SK-N-DZ (cell line): Measurements from ENCODE around the gene TANGO6.
"Not testable (repeated sequence)": the region's sequence is repeated elsewhere in the genome, so short reads cannot be mapped to it uniquely, and the experiment has no call there.

Experiments
- DNase-seq: peaks from one replicate; pipeline ENCODE4 v3.0.0-alpha.2; 2015; ENCODE audit warnings: low spot score

TANGO6 gene

DNA sequence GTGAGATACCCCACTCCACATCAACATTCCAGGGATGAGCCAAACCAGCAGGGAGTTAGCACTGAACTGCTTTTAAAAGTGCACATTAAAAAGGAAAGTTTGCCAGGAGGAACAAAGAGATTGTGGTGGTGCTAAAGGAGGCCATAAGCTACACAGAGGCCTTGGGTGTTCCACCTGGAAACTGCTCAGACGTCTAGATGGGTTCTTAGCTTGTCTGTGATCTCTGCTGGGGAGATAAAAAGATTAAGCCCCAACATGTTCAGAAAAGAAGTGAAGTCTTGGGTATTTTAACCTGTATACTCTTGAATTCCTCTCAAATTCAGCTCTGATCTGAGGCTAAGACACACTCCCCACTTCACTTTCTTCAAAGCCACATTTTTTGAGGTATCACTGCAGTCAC, 272.5 kb downstream of the TANGO6 start:
- DNase-seq, result no peak

DNA sequence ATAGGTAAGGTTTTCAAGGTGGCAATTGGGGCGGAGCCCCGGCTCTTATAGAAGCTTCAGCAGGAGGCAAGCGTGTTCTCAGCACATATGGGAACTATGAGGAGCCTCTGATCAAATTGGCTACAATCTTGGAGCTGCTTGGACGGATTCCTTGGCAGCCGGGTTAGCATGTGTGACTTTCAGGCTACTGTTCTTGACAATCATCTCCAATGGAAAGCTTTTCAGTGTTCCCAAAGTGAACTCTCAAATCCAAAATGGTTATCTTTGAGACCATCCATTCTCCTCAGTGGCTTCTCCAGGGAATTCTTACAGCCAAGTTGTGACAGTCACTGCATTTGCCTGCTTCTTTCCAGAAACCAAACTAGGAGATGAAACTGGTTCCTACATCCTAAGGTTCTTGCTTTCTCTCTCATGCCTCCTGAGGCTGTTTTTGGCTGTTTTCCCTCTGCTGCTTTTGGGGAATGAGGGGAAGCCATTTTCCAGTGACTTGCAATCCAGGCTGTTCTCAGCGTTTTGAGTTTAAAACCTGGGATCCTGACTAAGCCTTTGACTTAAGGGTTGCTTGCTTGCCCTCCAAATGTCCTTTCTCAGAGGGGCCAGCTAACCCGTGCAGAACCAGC, 273.0 kb downstream of the TANGO6 start:
- no peak for DNase-seq

DNA sequence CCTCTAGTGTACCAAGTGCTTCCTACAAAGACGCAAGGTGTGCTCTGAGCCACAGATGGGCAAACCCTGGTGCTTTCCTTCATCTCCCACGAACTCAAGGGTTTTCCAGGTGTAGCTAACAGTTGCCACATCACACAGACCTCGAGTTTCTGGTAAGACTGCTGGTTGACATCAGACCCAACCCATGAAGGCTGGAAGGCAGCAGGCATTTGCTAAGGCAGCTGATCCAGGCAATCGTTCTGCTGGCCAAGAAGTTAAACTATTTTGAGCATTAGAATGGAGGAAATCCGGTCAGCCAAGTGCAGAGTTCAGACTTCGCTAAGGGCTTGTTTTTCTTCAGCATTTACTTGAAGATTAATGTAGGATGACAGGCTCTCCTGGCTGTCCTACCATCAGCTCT, 273.6 kb downstream of the TANGO6 start:
- DNase-seq, result no peak

DNA sequence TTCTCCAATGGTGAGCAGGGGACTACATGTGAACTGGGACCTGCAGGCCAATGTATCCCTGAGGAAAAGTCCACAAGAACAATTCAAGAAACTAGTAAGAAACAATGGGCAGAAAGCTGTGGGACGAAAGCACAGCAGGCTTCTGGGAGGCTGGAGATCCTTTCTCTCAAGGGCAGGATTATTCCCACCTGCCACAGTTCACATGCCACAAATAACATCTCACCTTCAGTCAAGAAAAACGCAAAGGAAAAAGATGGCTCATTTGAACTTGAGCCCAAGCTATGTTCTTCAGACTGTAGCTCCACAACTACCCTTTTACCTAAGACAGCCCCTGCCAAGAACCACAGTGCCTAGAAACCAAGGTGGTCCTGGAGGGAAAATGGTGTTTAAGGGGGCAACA, 275.1 kb downstream of the TANGO6 start:
- DNase-seq, result no peak

DNA sequence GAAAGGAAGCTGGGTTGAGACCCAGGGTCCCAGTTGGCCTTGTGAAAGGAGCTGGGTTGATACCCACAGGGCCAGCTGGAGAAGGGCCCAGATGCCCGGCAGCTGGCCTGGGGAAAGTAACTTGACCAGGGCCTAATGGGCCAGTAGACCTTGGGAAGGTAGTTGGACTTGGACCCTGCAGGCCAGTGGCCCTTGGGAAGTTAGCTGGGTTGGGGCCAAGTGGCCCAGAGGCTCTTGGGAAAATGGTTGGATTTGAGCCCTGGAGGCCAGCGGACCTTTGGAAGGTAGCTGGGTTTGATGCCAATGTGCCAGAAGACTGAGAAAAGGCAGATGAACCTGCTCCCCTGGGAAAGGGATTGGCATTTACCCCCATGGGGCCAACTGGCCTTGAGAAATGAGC, 275.7 kb downstream of the TANGO6 start:
- DNase-seq, result no peak

DNA sequence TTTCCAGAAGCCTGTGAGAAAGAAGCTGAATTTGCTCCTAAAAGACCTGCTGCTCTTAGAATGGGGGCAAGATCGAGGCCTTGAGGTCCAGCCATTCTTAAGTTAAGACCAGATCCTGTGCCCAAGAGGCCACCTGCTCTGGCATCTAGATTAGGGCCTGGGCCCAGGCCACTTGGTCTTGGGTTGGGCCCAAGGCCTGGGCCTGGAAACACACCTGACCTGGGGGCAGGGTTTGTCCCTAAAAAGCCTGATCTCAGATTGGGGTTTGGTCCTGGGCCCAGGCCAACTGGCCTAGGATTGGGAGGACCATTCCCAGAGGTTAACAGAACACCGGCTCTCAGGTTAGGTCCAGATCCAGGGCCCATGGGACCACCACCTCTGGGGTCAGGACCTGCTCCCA, 276.2 kb downstream of the TANGO6 start:
- DNase-seq, result no peak

DNA sequence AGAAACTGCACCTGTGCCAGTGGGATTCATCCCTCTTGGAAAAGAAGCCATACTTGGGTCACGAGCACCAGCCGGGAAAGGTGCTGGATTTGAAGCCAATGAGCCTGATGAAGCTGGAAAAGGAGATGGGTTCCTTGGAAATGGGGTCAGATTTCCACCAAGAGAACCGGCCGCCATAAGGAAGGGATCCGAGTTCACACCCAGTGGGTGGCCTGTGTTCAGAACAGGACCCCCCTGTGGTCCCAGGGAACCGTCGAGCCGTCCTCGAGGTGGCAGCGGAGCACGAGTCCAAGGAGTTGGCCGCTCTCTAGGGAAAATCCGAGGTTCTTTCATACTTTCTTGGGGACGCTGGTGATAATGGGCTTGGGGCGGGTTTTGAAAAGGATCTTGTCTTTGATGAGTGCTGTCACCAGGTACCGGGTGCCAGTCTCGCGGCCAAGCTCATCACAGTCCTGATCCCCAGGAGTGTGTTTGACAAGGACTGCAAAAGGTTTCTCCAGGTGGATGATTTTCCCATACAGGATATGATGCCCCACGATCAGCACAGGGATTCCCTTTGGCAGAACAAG, 276.8 kb downstream of the TANGO6 start:
- DNase-seq, result no peak

DNA sequence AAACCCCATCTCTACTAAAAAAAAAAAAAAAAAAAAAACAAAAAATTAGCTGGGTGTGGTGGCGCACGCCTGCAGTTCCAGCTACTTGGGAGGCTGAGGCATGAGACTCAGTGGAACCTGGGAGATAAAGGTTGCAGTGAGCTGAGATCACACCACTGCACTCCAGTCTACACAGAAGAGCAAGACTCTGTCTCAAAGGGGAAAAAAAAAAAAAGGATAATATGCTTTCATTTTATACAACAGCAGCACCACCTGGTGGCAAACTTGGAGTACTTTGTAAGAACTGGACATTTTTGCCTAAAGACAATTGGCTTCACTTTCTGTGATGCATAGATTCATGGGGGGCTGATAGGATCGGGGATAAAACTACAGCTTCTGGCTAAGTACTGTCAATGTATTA, 280.6 kb downstream of the TANGO6 start:
- DNase-seq, result peak; percentile 83

DNA sequence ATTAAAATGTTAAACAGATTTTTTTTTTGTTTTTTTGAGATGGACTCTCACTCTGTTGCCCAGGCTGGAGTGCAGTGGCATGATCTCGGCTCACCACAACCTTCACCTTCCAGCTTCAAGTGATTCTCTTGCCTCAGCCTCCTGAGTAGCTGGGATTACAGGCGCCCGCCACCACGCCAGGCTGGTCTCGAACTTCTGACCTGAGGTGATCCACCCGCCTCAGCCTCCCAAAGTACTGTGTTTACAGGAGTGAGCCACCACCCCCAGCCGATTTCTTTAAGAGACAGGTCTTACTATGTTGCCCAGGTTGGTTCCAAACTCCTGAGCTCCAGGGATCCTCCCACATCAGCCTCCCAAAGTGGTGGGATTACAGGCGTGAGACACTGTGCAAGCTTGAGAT, 281.1 kb downstream of the TANGO6 start:
- DNase-seq, result not testable (repeated sequence)

DNA sequence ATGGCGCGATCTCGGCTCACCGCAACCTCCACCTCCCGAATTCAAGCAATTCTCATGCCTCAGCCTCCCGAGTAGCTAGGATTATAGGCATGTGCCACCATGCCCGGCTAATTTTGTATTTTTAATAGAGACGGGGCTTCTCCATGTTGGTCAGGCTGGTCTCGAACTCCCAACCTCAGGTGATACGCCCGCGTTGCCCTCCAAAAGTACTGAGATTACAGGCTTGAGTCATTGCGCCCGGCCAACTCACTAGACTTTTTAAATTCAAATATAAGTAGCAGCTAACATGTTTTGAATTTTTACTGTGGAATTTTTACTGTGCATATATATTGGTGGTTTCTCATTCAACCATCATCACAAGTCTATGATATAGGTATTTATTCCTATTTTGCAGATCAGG, 281.6 kb downstream of the TANGO6 start:
- not testable (repeated sequence) for DNase-seq

DNA sequence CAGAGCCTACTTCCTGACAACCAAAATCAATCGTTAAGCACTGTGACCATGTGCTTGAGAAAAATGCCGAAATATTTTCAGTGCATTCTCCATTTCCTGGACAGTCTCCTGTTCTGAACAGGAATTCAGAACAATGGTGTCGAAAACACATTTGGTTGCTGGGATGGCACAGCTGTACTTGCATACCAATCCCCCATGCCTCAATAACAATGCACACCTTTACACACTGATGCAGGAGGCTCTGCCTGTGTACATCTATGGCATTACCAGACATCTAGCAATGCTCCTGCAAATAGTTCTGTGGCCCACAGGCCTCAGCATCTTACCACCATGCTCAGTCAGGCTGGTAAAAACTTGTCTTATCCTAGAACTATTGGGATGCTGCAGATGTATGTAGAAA, 282.9 kb downstream of the TANGO6 start:
- DNase-seq, result no peak

DNA sequence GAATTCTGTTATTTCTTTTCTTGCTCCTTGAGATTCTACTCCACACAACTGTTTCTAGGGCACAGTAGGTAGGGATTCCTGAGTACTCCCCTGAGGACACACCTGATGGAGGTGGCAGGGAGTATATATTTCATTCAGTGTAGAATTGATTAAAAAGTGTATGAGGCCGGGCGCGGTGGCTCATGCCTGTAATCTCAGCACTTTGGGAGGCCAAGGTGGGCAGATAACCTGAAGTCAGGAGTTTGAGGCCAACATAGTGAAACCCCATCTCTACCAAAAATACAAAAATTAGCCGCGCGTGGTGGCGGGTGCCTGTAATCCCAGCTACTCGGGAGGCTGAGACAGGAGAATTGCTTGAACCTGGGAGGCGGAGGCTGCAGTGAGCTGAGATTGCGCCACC, 283.5 kb downstream of the TANGO6 start:
- not testable (repeated sequence) for DNase-seq

DNA sequence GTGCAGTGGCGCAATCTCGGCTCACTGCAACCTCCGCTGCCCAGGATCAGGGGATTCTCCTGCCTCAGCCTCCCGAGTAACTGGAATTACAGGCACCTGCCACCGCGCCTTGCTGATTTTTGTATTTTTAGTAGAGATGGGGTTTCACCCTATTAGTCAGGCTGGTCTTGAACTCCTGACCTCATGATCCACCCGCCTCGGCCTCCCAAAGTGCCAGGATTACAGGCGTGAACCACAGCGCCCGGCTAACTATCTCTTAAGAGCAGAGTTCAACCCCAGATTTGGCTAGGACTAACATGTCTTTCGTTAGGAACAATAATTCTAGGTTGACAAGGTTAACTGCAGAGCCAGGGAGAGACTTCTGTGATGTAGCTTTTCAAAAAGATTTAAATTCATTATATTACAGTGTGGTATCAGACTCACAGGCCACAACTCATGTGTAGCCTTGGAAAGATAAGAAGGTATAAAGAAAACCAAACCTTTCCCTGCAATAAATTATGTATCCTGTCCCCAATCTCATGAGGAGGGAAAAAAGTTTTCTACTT, 284.7 kb downstream of the TANGO6 start:
- DNase-seq, result no peak

DNA sequence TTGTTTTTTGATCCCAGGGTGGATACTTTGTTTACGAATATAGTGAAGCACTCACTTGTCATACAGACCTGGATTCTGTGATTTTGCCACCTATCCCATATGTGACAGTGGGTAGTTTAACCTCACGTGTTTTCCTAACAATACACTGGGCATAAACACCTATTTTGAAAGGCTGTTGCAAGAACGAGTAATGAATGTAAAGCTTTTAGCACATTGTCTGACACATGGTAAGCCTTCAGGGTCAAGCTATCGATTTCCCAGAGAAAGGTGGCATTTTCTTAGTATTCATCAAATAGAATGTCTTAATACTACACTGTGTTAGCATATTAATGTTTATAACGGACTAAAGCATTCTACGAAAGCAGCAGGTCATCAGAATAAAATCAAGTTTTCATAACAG, 287.1 kb downstream of the TANGO6 start:
- no peak for DNase-seq

DNA sequence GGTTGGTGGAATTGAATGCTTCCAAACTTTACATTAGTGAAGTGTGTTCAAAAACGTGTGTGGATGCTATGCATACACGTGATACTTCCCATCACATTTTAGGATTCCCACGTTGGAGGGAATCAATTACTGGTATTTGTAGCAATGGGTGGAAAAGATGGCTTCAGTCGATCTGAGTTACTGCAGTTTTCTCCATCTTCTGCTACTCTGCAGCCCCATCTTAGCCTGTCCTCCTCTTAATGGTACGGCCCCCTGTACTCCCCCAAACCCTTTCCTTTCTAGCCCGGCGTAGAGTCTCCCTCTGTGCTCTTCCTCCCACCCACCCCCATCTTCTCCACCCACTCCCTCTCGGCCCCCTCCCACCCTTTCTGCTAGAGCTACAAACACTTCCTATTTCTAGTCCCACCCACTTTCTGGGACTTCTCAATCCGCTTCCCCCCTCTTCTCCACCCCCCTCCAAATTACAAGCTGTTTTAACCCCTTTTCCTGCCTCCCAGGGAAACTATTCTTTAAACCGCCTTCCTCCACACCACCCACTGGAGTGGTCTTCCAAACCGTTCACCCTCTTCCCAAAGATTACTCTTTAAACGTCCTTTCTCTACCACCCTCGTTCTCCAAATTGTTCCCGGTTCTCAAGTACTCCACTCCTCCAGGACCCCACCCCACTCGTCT, 288.0 kb downstream of the TANGO6 start:
- DNase-seq, result peak; percentile 35

DNA sequence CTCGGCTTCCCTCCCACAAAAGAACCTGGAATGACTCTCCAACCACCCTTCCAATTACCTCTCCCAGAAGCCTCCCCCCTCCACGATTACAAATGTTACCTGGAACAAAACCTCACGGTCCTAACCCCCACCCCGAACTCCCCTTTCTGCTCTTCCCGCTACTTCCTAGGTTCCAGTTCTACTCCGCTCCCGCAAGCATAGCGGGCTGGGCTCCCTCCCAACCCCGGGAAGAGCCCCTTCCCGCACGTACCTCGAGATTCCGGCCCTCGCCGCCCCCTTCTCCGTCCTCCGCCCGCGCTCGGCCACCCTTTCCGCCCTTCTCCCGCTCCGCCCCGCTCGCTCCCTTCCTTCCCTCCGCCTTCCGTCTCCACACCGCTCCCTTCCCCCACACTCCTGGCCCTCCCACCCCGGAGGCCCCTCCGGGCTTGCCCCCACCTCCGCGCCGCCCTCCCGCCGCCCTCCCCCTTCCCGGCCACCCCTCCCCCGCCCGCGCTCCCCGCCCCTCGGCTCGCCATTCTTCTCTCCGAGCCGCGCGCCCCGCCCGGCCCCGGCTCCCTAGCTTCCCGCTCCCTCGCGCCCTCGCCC, 288.6 kb downstream of the TANGO6 start:
- peak; percentile 84 for DNase-seq

DNA sequence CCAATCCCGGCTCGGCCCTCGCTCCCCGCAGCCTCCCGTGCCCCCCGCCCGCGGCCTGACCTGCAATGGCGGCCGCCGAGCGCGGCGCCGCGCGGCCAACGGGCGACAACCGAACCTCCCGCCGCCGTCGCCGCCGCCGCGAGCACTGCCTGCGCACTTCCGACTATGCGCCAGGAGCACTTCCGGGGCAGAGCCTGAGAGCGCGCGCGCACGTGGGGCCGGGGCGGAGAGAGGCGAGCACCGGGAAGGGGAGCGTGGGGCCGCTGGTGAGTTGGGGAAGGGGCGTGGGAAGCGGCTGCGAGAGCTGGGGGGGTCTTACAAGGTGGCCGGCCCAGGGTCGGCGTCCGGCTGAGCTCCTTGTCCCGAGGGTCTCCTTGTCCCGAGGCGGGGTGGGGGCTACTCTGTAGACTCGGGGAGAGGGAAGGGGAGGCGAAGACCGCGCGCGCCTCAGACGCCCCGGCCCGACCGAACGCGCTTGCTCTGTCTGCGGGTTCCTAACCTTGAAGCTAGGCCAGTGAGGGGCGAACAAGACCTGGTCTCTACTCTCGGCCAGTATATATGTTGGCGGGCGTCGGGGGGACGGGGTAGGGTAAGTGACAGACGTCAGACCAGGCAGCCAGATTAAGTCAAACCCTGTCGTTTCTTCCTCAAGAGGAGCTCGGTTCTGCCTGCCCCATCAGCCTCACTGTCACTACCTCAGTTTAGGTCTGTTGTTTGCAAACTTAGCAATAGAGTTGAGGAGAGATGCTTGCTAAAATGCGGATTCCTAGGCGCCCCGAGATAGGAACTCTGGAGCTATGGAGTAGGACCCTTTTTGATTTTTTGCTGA, 289.3 kb downstream of the TANGO6 start, which contains the start of the genes CHTF8 and UTP4:
Gene CHTF8, minus strand, starts transcription at position 165 of the 829 bp plus-strand sequence. CDS start 11,130 bp downstream, outside the sequence.
Gene UTP4, plus strand, starts transcription at position 226 of the 829 bp plus-strand sequence. CDS start 811 bp downstream, outside the sequence.
- peak; percentile 79 for DNase-seq

DNA sequence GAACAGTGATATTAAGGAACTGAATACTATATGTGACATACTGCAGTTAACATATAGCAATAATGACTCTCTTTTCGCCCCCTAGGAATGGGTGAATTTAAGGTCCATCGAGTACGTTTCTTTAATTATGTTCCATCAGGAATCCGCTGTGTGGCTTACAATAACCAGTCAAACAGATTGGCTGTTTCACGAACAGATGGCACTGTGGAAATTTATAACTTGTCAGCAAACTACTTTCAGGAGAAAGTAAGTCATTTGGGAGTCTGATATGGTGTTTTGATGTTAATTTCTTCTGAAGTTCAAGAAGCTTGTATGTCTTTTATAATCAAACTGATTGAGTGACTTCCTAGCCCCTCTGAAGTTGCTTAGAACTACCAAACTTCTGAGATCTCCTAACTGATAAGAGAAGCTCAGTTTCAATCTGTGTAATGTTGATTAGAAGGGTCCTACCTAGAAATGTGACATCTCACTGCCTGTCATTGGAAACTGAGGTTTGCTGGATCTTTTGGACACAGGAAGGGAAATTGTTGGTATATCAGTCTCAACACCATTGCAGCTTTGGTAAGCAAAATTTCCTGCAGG, 290.1 kb downstream of the TANGO6 start:
- no peak for DNase-seq
